ENCODE measurements around the gene CCNJL.

Gene CCNJL

GRCh38 chr5:160333721-160334120, 21.4 kb upstream of the CCNJL start:
- no peak for DNase-seq (ENCODE audit: low read depth in 2 of 2)

- no peak for DNase-seq (ENCODE audit: low read depth in 2 of 2)
These were observed 17.8 kb upstream of the CCNJL start for GRCh38 chr5:160330212-160330611.

- DNase-seq (ENCODE audit: low read depth in 2 of 2): no peak
These were observed 15.5 kb upstream of the CCNJL start for GRCh38 chr5:160327818-160328217.

- no peak for DNase-seq (ENCODE audit: low read depth in 2 of 2)
These were observed 14.6 kb upstream of the CCNJL start for GRCh38 chr5:160326981-160327380.

- DNase-seq (ENCODE audit: low read depth in 2 of 2): no peak
These were observed 13.4 kb upstream of the CCNJL start for GRCh38 chr5:160325716-160326115.

GRCh38 chr5:160324886-160325285, 12.5 kb upstream of the CCNJL start:
- no peak for DNase-seq (ENCODE audit: low read depth in 2 of 2)

- no peak for DNase-seq (ENCODE audit: low read depth in 2 of 2)
These were observed 6.0 kb upstream of the CCNJL start for GRCh38 chr5:160318409-160318808.

- DNase-seq (ENCODE audit: low read depth in 2 of 2): no peak
These were observed 5.1 kb upstream of the CCNJL start for GRCh38 chr5:160317434-160317833.

GRCh38 chr5:160315968-160316367, 3.6 kb upstream of the CCNJL start:
- no peak for DNase-seq (ENCODE audit: low read depth in 2 of 2)

GRCh38 chr5:160312960-160313727, 780 bp upstream of the CCNJL start:
- no peak for DNase-seq (ENCODE audit: low read depth in 2 of 2)

GRCh38 chr5:160311491-160312133, 752 bp downstream of the CCNJL start:
- no peak for DNase-seq (ENCODE audit: low read depth in 2 of 2)

GRCh38 chr5:160310552-160311295, 1.6 kb downstream of the CCNJL start:
- no peak for DNase-seq (ENCODE audit: low read depth in 2 of 2)

- DNase-seq (ENCODE audit: low read depth in 2 of 2): no peak
These were observed 2.2 kb downstream of the CCNJL start for GRCh38 chr5:160310140-160310539.

- DNase-seq (ENCODE audit: low read depth in 2 of 2): no peak
These were observed 5.7 kb downstream of the CCNJL start for GRCh38 chr5:160306696-160307095.

- no peak for DNase-seq (ENCODE audit: low read depth in 2 of 2)
These were observed 7.0 kb downstream of the CCNJL start for GRCh38 chr5:160305319-160305718.

GRCh38 chr5:160303690-160304089, 8.7 kb downstream of the CCNJL start:
- DNase-seq (ENCODE audit: low read depth in 2 of 2): no peak

- DNase-seq (ENCODE audit: low read depth in 2 of 2): no peak
These were observed 14.2 kb downstream of the CCNJL start for GRCh38 chr5:160298189-160298588.

GRCh38 chr5:160297776-160298175, 14.6 kb downstream of the CCNJL start:
- DNase-seq (ENCODE audit: low read depth in 2 of 2): no peak

- DNase-seq (ENCODE audit: low read depth in 2 of 2): no peak
These were observed 15.4 kb downstream of the CCNJL start for GRCh38 chr5:160297004-160297403.

GRCh38 chr5:160296496-160296895, 15.9 kb downstream of the CCNJL start:
- no peak for DNase-seq (ENCODE audit: low read depth in 2 of 2)

GRCh38 chr5:160293901-160294561, 18.3 kb downstream of the CCNJL start:
- no peak for DNase-seq (ENCODE audit: low read depth in 2 of 2)

- no peak for DNase-seq (ENCODE audit: low read depth in 2 of 2)
These were observed 19.0 kb downstream of the CCNJL start for GRCh38 chr5:160293386-160293785.

Measured in stimulated activated CD8-positive, alpha-beta memory T cell treated with anti-CD3 and anti-CD28 coated beads, Interleukin-15, amount 100 ng/mL, for 48 hours (primary cell).